ENCODE data around the gene POLG2. TPM values are rescaled to one million over a fixed set of nuclear protein-coding genes. Genes with fewer than 3 reads are reported as not detected.
"Not testable (repeated sequence)": the region's sequence is repeated elsewhere in the genome, so short reads cannot be mapped to it uniquely, and the experiment has no call there.

The POLG2 gene
- total RNA-seq, 2 experiments from 2014 or later, result 36.0 to 47.3 TPM

DNA sequence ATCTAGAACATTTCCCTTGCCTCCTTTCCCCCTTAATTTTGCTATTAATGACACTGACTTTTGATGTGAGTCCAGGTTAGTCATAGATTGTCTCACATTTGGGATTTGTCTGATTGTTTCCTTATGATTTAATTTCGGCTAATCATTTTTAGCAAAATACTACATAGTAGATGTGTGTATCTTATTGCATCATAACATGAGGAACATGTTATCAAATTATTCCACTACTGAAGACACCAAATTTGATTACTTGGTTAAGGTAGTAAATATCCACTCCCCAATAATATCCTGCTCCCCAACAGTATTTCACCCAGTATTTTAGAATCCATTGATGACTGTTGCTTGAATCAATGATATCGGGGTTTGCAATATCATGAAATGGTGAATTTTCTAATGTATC lies 2.7 kb downstream of the POLG2 start:
- Mint-ChIP-seq H3K27me3 (no peaks in the 10 kb centered on the region), H3K4me3 (peak overlapping the region; percentile 58), H3K9me3 (ENCODE audit: low read depth) (no peaks in the 10 kb centered on the region), H3K27ac (peak overlapping the region; percentile 42), H3K36me3 (peaks cover 45% of the 10 kb centered on the region), H3K4me1 (peaks cover 50% of the 10 kb centered on the region)
- CTCF ChIA-PET, result interaction anchor here (1.7 to 11.8 kb wide), 3 partner anchors 10 to 73 kb away, joined by 4 to 308 read pairs (median 68); partner anchors contain the start of genes CEP95 and DDX5
- DNase-seq (no peak), ATAC-seq (no peak)

GRCh38 chr17:64492481-64493109 lies 4.3 kb downstream of the POLG2 start:
- Mint-ChIP-seq H3K27ac (peak overlapping the region; percentile 56), H3K4me3 (no peak overlapping the region), H3K4me1 (peaks cover 37% of the 10 kb centered on the region), H3K9me3 (ENCODE audit: low read depth) (no peaks in the 10 kb centered on the region), H3K27me3 (no peaks in the 10 kb centered on the region), H3K36me3 (peaks cover 39% of the 10 kb centered on the region)
- DNase-seq (no peak), ATAC-seq (no peak)
- CTCF ChIA-PET, result interaction anchor here (0.6 to 11.8 kb wide), 17 partner anchors 11 to 173 kb away, joined by 3 to 308 read pairs (median 4); partner anchors contain the start of genes CEP95 and DDX5

- Mint-ChIP-seq H3K4me3 (no peak overlapping the region), H3K9me3 (ENCODE audit: low read depth) (no peaks in the 10 kb centered on the region), H3K36me3 (peaks cover 39% of the 10 kb centered on the region), H3K27me3 (no peaks in the 10 kb centered on the region), H3K27ac (no peak overlapping the region), H3K4me1 (peaks cover 34% of the 10 kb centered on the region)
- CTCF ChIA-PET, result interaction anchor here (0.7 to 11.8 kb wide), 17 partner anchors 8 to 907 kb away, joined by 3 to 308 read pairs (median 4); partner anchors contain the start of genes CEP95 and DDX5
- no peak for ATAC-seq
- no peak for DNase-seq
Measured at GRCh38 chr17:64491994-64492393, 4.9 kb downstream of the POLG2 start.

DNA sequence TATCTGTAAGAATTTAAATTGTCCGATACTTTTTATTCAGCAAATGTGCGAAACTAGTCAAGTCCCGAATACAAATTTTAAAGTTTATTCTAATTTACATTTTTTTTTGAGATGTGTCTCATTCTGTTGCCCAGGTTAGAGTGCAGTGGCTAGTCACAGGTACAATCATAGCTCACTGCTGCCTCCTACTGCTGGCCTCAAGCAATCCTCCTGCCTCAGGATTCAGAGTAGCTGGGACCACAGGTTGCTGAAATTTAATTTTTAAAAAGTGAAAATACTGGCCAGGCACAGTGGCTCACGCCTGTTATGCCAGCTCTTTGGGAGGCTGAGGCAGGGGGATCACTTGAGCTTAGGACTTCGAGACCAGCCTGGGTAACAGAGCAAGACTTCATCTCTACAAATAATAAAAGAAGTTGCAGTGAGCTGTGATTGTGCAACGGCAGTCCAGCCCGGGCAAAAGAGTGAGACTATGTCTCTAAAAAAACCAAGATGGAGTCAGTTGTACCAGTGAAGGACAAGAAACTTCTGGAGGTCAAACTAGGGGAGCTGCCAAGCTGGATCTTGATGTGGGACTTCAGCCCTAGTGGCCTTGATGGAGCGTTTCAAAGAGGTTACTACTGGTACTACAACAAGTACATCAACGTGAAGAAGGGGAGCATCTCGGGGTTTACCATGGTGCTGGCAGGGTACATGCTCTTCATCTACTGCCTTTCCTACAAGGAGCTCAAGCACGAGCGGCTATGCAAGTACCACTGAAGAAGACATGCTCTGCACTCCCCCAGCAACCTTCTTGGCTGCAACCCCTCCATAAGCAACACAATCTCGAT lies 5.6 kb downstream of the POLG2 start:
- Mint-ChIP-seq H3K27me3 (no peaks in the 10 kb centered on the region), H3K4me3 (no peak overlapping the region), H3K27ac (no peak overlapping the region), H3K4me1 (peaks cover 34% of the 10 kb centered on the region), H3K9me3 (ENCODE audit: low read depth) (no peaks in the 10 kb centered on the region), H3K36me3 (peaks cover 37% of the 10 kb centered on the region)
- ATAC-seq (peak; percentile 55), DNase-seq (peak; percentile 76)
- CTCF ChIA-PET, result interaction anchor here (0.7 to 11.8 kb wide), 27 partner anchors 8 to 906 kb away, joined by 3 to 308 read pairs (median 3); partner anchors contain the start of genes CEP95 and DDX5

DNA sequence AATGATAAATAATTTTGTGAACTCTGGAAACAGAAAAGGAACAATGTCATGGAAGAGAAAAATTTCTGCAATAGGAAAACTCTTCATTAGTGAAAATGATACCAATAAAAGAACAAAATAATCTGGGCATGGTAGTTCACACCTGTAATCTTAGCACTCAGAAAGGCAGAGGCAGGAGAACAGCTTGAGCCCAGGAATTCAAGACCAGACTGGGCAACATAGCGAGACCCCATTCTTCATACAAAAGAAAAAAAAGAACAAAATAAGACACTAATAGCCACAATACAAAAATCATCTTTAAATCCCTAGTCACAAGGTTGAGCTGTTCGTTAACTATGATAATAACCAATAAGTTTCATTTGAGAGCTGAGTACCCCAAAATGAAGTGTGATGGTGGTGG lies 8.6 kb downstream of the POLG2 start:
- peaks cover 39% of the 10 kb centered on the region for H3K36me3 Mint-ChIP-seq
- no peak overlapping the region for H3K4me3 Mint-ChIP-seq
- no peak overlapping the region for H3K27ac Mint-ChIP-seq

GRCh38 chr17:64484380-64484779 lies 12.5 kb downstream of the POLG2 start:
- Mint-ChIP-seq H3K4me1 (peaks cover 12% of the 10 kb centered on the region), H3K4me3 (no peak overlapping the region), H3K27ac (peak overlapping the region; percentile 23), H3K27me3 (no peaks in the 10 kb centered on the region), H3K9me3 (ENCODE audit: low read depth) (no peaks in the 10 kb centered on the region), H3K36me3 (peaks cover 29% of the 10 kb centered on the region)
- CTCF ChIA-PET, result interaction anchor here (1.0 to 1.8 kb wide), 4 partner anchors 10 to 66 kb away, joined by 3 to 7 read pairs (median 4); no protein-coding TSS in a partner anchor
- no peak for DNase-seq
- ATAC-seq, result peak; percentile 53

More for the DNA sequence above, 8.6 kb downstream of the POLG2 start:
- Mint-ChIP-seq H3K4me1 (peaks cover 23% of the 10 kb centered on the region), H3K27me3 (no peaks in the 10 kb centered on the region), H3K9me3 (ENCODE audit: low read depth) (no peaks in the 10 kb centered on the region)
- CTCF ChIA-PET, result interaction anchor here (1.3 to 11.8 kb wide), 3 partner anchors 14 to 67 kb away, joined by 3 to 308 read pairs (median 68); partner anchors contain the start of genes CEP95 and DDX5
- DNase-seq, result no peak
- ATAC-seq, result no peak

GRCh38 chr17:64480951-64481350 lies 15.9 kb downstream of the POLG2 start:
- Mint-ChIP-seq H3K9me3 (ENCODE audit: low read depth) (no peaks in the 10 kb centered on the region), H3K4me3 (no peak overlapping the region), H3K27me3 (no peaks in the 10 kb centered on the region), H3K4me1 (peaks cover 13% of the 10 kb centered on the region), H3K27ac (no peak overlapping the region), H3K36me3 (peaks cover 32% of the 10 kb centered on the region)
- DNase-seq (no peak), ATAC-seq (no peak)
- CTCF ChIA-PET, result interaction anchor here (0.6 to 1.8 kb wide), 6 partner anchors 10 to 312 kb away, joined by 3 to 6 read pairs (median 3); partner anchors contain the start of gene POLG2

GRCh38 chr17:64477849-64478248 lies 19.0 kb downstream of the POLG2 start:
- H3K9me3 Mint-ChIP-seq (ENCODE audit: low read depth), result no peaks in the 10 kb centered on the region
- ATAC-seq, result no peak
- no peaks in the 10 kb centered on the region for H3K27me3 Mint-ChIP-seq
- no peak for DNase-seq
- H3K27ac Mint-ChIP-seq, result no peak overlapping the region
- no peak overlapping the region for H3K4me3 Mint-ChIP-seq
- H3K4me1 Mint-ChIP-seq, result peaks cover 2% of the 10 kb centered on the region
- peaks cover 17% of the 10 kb centered on the region for H3K36me3 Mint-ChIP-seq
- CTCF ChIA-PET, result interaction anchor here (0.7 to 3.1 kb wide), 4 partner anchors 13 to 58 kb away, joined by 3 to 20 read pairs (median 4); no protein-coding TSS in a partner anchor

GRCh38 chr17:64472564-64472963 lies 24.3 kb downstream of the POLG2 start:
- peaks cover 2% of the 10 kb centered on the region for H3K27me3 Mint-ChIP-seq
- peaks cover 5% of the 10 kb centered on the region for H3K36me3 Mint-ChIP-seq
- H3K9me3 Mint-ChIP-seq (ENCODE audit: low read depth), result no peaks in the 10 kb centered on the region
- CTCF ChIA-PET, result no interaction called here
- H3K4me3 Mint-ChIP-seq, result no peak overlapping the region
- ATAC-seq (no peak), DNase-seq (no peak)
- H3K27ac Mint-ChIP-seq, result no peak overlapping the region
- H3K4me1 Mint-ChIP-seq, result no peaks in the 10 kb centered on the region

- no peak for DNase-seq
- no peak for ATAC-seq
- Mint-ChIP-seq H3K4me3 (no peak overlapping the region), H3K27ac (no peak overlapping the region), H3K4me1 (no peaks in the 10 kb centered on the region), H3K36me3 (no peaks in the 10 kb centered on the region), H3K27me3 (peaks cover 4% of the 10 kb centered on the region), H3K9me3 (ENCODE audit: low read depth) (no peaks in the 10 kb centered on the region)
- CTCF ChIA-PET, result no interaction called here
Measured at GRCh38 chr17:64471440-64471839, 25.4 kb downstream of the POLG2 start.

- no peaks in the 10 kb centered on the region for H3K36me3 Mint-ChIP-seq
- DNase-seq, result no peak
- no peak for ATAC-seq
- no peaks in the 10 kb centered on the region for H3K9me3 Mint-ChIP-seq (ENCODE audit: low read depth)
- no peaks in the 10 kb centered on the region for H3K4me1 Mint-ChIP-seq
- no peak overlapping the region for H3K4me3 Mint-ChIP-seq
- CTCF ChIA-PET, result no interaction called here
- no peak overlapping the region for H3K27ac Mint-ChIP-seq
- peaks cover 8% of the 10 kb centered on the region for H3K27me3 Mint-ChIP-seq
Measured at GRCh38 chr17:64470625-64471024, 26.2 kb downstream of the POLG2 start.

DNA sequence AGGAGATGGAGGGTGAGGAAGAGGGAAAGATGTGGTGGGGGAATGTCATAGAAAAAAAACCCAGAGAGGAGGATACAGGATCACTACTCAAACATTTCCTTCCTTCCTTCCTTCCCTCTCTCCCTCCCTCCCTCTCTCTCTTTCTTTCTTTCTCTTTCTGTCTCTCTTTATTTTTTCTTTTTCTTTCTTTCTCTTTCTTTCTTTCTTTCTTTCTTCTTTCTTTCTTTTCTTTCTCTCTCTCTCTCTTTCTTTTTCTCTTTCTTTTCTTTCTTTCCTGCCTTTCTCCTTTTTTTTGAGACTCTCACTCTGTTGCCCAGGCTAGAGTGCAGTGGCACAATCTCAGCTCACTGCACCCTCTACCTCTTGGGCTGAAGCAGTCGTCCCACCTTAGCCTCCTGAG lies 30.0 kb downstream of the POLG2 start:
- H3K36me3 Mint-ChIP-seq; H3K9me3 Mint-ChIP-seq (ENCODE audit: low read depth); ATAC-seq; H3K4me3 Mint-ChIP-seq; DNase-seq; H3K27ac Mint-ChIP-seq; H3K4me1 Mint-ChIP-seq: not testable (repeated sequence)
- peaks cover 16% of the 10 kb centered on the region for H3K27me3 Mint-ChIP-seq
- CTCF ChIA-PET, result interaction anchor here (1.0 to 1.8 kb wide), 3 partner anchors 16 to 47 kb away, joined by 3 to 9 read pairs (median 3); no protein-coding TSS in a partner anchor

- H3K4me3 Mint-ChIP-seq, result no peak overlapping the region
- no peak overlapping the region for H3K27ac Mint-ChIP-seq
- no peaks in the 10 kb centered on the region for H3K36me3 Mint-ChIP-seq
- ATAC-seq (no peak), DNase-seq (no peak)
- H3K9me3 Mint-ChIP-seq (ENCODE audit: low read depth), result no peaks in the 10 kb centered on the region
- CTCF ChIA-PET, result interaction anchor here (1.3 to 1.8 kb wide), 2 partner anchors 16 to 47 kb away, joined by 3 to 9 read pairs; no protein-coding TSS in a partner anchor
- peaks cover 16% of the 10 kb centered on the region for H3K27me3 Mint-ChIP-seq
- H3K4me1 Mint-ChIP-seq, result no peaks in the 10 kb centered on the region
Measured at GRCh38 chr17:64466019-64466735, 30.7 kb downstream of the POLG2 start.

All from activated CD8-positive, alpha-beta memory T cell treated with anti-CD3 and anti-CD28 coated beads, Interleukin-2, amount 10 ng/mL, durations not matched to agents 7 days and 5 days (primary cell).